ENCODE measurements around the gene PCP4. TPM values are rescaled to one million over a fixed set of nuclear protein-coding genes. Genes with fewer than 3 reads are reported as not detected.

PCP4 gene
- total RNA-seq, 2 donors from 2014 or later = not detected

Other genes starting within 250 kb of the PCP4 start
- not detected for gene IGSF5, start 122.3 kb upstream of the PCP4 start, total RNA-seq

All from activated naive CD4-positive, alpha-beta T cell treated with anti-CD3 and anti-CD28 coated beads, Interleukin-2, amount 50 U/mL, for 72 hours (primary cell).